NCI-H1436 (cell line): ENCODE results near the gene MYO1F.
A peak's percentile ranks its signal among the peaks of the same experiment; 100 is the strongest.
"Not testable (repeated sequence)": the region's sequence is repeated elsewhere in the genome, so short reads cannot be mapped to it uniquely, and the experiment has no call there.

ENCODE experiments used
- DNase-seq: peaks from one replicate; lab custom pipeline; 2025; lab: John Stamatoyannopoulos, UW

The MYO1F gene

DNA sequence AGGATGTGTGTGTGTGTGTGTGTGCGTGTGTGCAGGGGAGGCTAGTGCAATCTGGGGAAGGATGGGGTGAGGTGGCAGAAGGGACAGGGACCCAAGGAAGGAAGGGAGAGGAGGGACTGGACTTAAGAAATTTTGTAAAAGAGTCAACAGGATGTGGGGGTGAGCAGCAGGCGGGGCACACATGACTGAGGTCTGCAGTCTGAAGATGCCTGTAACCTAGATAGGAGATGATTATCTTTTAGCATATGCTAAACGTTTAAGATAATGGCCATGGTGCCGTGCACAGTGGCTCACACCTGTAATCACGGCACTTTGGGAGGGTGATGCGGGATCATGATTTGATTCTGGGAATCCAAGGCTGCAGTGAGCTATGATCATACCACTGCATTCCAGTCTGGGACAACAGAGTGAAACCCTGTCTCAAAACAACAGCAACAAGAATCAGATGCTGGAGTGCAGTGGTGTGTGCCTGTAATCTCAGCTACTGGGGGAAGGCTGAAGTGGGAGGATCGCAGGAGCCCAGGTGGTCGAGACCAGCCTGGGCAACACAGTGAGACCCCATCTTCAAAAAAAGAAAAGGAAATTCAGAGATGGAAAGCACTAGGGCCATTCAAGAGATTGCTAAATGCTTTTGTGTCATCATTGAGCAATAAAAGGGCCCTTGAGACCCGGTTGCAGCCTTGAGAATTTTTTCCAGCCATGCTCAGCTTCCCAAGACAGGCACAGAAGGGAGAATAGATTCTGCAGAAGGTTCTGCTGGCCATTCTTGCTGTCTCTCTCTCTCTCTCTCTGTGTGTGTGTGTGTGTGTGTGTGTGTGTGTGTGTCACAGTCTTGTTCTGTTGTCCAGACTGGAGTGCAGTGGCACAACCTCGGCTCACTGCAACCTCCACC is 59.4 kb downstream of the MYO1F start:
- DNase-seq: no peak

DNA sequence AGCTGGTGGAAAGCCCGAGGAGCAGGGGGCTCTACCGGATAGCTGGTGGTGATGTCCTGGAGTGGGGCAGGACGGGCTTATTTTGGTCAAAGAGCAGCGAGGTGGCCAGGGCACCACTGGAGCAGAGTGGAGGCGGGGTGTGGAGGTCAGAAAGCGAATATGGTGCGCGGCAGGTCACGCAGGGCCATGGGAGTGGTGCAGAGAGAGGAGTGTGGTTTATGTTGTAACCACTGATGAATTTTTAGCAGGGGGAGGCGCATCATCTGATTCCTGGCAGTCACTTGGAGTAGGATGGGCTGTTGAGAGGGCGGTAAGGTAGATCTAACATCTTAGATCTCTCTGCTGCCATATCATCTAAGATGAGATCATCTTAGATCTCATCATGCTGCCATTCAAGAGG is 61.9 kb downstream of the MYO1F start:
- DNase-seq: no peak

DNA sequence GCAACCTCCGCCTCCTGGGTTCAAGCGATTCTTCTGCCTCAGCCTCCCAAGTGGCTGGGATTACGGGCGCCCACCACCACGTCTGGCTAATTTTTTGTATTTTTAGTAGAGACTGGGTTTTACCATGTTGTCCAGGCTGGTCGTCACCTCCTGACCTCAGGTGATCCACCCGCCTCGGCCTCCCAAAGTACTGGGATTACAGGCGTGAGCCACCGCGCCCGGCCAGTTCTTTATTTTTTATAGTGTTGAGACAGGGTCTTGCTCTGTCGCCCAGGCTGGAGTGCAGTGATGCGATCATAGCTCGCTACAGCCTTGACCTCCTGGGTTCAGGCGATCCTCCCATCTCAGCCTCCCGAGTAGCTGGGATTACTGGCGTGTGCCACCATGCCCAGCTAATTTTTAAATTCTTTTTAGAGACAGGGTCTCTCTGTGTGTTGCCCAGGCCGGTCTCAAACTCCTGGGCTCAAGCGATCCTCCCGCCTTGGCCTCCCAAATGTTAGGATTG is 62.7 kb downstream of the MYO1F start:
- not testable (repeated sequence) for DNase-seq

DNA sequence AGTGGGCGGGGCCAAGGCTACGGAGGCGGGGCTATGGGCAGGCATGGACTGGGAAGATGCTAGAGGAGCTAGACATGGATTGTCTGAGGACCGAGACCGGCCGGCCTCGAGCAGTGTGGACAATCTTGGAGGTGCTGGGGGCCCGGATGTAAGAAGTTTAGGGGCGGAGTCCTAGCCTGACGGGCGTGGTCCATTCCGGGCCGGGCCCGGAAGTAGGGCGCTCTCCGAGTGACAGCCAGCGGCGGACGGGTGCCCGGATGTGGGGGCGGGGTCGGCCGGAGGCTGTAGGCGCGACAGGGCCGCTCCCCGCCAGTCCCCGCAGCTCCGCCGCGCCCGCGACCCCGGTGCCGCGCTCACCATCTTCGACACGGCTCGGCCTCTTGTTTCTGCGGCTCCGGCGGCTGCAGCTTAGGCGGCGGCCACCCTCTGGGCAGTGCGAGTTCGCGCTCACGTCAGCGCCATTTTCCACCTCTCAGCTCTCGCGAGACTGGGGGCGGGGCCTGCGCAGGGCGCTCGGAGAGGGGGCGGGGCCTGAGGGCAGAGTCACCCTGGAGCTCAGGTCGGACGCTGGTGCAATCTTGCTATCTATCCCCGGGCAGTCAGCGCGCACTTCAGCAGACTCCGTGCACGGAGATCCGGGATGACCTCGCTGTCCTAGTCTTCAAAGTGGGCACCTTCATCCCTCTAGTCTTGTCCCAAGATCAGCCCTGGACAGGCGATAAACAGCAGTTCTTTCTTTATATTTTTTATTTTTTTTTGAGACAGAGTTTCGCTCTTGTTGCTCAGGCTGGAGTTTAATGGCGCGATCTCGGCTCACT is 63.3 kb downstream of the MYO1F start, which contains the start of gene ZNF414:
Gene ZNF414 (minus strand): TSS at position 481 of the 818 bp plus-strand sequence. CDS start 121 bp downstream, at position 360.
- DNase-seq: peak; percentile 94

DNA sequence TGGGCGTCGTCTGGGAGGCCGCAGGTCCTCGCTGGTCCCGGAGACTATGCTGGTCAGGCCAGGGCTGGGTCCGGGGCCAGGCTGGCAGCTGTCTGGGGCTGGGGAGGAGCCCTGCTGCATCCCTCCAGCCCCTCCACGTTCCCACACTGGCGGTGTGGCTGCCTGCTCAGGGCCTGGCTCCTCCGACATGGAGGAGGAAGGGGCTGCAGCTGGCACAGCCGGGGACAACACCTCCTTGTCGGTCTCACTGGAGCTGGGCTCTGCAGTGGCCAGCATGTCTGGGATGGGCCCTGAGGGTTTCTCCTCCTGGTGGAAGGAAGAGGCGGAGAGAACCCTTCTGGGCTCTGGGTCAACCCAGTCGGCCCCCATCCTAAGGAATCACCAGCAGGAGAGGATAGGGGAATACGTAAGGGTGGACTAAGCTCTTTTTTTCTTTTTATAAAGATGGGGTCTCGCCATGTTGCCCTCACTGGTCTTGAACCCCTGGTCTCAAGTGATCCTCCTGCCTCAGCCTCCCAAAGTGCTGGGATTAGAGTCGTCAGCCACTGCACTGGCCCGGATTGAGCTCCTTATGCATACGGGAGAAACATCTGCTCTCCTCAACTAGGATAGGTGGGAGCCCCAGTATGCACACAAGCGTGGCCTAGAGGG is 64.1 kb downstream of the MYO1F start:
- DNase-seq: no peak

DNA sequence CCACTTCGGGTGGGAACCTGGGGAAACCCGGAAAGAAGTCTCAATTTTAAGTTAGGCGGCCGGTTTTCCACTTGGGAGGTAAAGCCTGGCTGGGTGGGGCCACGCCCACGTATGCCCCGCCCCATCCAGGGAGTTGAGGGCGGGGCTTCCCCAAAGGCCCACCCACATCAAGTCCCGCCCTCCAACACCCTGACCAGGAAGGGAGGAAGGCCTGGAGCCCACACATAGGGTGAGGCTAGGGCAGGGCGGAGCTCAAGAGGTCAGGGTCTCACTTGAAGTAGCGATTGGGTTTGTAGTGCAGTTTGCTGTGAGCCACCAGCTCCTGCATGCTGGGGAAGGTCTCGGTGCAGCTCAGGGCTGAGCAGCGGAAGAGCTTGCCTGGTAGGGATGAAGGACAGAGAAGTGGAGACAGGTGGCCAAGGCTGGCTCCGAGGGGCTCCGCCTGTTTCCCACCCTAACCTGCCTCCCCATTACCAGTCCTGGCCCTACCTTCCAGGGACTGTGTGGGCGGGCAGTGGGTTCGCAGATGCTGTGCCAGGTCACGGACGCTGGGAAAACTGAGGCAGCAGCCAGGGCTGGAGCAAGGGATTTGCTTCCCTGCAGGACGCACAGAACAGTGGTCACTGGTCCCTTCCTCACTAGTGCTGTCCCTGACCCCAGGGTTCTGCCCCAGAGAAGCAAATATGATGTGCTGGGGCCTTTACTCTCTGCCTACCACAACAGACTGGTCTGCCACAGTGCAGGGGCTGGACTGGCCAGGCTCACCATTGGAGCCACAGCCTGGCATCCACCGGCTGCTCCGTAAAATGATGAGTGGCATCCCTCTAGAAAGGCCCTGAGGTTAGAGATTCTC is 64.9 kb downstream of the MYO1F start:
- DNase-seq: no peak

DNA sequence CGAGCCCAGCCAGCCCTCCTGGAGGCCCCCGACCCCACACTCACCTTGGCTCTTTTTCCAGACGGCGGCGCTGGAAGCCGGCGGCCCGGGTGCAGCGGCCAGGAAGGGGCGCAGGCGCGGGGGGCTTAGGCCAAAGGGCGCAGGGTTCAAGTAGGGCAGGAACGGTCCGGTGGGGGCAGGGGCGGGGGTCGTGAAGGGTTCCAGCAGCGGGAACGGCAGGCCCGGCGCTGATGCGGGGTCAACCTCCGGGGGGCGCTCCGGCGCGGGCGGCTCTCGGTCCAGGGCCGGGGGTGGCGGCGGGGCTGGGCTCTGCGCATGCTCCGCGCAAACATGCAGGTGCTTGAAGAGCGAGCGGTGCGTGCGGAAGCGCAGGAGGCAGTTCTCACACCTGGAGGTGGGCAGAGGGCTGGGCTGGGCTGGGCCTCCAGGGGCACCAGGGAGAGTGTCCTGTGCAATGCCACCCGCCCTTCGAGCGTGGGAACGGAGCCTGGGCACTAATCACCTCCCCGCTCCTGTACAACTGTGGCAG is 65.6 kb downstream of the MYO1F start:
- no peak for DNase-seq

DNA sequence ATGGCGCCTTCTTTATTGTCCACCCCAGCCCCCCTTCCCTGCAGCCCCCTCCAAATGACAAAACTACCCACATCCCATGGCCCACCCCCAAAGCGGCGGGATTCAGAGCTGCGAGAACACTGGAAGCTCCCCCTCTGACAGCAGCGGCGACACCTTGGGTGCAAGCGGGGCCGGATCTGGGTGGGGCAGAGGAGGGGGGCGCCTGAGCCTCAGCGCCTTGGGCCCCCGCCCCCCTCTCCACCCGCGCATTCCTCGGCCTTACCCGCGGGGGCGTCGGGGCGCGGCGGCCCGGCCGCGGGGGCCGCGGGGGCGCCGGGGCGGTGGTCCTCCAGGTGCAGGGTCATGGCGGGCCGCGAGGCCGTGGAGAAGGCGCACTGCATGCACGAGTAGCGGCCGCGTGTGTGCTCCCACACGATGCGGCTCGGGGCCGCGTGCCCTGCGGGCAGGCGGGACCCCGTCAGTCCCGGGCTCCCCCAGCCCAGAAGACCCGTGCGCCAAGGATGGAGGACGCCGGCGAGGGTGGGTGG is 66.6 kb downstream of the MYO1F start:
- DNase-seq: no peak

DNA sequence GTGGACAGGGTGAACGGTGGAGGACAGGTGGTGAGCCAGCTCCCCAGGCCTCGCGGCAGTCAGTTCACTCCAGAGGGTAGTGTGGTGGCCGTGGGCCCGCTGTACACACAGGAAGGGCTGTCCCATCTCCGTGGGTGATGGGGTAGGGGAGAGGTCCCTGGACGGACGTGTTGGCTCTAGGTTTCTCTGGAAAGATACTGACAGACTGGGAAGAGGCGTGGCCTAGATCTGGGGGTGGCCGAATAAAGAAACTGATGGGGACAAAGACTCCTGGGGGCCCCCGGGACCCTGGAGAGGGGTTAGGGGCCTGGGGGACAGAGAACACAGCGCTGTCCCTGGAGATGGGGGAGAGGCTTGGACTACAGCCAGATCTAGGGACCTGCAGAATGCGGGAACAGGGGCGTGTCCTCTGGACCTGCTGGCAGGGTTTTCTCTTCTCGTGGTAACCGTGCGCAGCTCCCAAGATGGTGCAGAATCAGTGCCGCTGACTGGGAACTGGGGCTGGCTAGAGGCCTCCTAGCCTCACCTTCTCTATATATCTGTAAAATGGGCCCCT is 70.8 kb downstream of the MYO1F start:
- peak; percentile 31 for DNase-seq

DNA sequence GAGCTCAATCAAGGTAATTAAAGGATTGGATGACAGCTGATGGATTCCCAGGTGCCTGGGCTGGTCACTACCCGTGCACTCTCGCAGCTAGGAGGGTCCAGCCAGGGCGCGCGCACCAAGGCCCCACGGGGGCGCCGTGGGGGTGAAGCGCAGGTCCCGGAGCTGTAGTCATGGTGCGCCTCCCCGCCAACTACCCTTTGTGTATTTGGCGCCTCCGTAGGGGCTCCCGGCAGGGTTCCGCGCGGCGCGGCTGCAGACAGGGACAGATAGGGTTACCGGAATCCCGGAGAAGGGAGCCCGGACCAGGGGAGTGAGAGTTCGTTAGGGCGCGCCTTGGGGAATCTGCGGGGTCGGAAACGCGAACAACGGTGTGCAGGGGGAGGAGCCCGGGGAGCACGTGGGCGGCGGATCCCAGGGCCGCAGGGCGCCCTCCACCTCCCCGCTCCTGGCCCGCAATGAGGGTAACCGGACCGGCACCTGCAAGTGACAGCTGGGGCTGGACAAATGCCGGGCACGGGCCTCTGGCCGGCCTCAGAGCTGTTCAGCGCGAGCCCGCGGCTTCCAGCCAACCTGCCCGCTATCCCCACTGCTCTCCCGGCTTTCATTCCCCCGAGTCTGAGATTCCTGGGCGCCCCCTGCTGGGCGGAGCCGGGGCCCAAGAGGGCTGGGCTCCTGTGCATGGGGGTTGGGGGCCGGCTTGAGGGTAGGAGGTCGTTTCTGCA is 71.4 kb downstream of the MYO1F start:
- DNase-seq: peak; percentile 53

DNA sequence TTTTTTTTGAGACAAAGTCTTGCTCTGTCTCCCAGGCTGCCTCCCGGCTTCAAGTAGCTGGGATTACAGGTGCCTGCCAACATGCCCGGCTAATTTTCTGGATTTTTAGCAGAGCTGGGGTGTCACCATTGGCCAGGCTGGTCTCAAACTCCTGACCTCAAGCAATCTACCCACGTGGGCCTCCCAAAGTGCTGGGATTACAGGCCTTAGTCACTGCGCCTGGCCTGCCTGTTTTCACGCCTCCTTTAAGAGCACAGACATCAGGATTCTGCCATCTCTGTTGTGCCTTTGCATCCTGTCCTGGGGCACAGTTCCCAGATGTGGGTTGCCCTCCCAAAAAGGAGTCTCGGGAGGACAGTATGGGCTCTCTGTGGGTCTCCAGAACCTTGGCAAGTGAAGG is 72.3 kb downstream of the MYO1F start:
- no peak for DNase-seq

DNA sequence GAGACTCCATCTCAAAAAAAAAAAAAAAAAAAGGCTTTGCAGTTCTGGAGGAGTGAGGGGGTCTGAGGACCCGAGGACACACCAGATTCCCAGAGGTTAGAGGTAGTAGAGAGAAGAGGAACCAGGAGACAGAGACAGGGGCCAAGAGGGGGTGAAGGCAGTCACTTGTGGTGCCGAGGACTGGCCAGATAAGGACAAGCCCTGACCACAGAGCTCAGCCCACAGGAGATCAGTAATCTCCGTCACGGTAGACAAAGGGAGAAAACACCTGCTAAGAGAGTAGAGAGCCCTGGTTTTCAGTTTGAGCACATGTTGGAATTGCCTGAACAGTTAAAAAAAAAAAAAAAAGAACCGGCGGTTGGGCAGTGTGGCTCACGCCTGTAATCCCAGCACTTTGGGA is 73.1 kb downstream of the MYO1F start:
- DNase-seq: no peak

DNA sequence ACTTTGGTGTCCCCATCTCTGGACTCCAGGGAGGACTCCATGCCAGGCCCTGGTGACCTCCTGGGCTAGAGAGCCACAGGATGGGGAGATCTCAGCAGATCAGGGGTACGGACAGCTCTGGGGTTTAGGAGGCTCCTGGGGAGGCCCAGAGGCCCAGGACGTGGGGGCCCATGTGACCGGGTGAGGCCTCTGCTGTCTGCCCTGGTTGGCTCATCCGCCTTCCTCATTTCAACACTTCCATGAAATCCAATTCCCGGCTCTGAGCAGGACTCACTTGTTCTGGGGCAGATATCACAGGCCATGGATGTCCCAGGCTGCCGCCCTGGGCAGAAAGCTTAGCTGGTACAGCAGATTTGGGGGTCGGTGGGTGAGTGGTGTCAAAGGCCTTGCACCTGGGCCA is 73.7 kb downstream of the MYO1F start:
- no peak for DNase-seq

DNA sequence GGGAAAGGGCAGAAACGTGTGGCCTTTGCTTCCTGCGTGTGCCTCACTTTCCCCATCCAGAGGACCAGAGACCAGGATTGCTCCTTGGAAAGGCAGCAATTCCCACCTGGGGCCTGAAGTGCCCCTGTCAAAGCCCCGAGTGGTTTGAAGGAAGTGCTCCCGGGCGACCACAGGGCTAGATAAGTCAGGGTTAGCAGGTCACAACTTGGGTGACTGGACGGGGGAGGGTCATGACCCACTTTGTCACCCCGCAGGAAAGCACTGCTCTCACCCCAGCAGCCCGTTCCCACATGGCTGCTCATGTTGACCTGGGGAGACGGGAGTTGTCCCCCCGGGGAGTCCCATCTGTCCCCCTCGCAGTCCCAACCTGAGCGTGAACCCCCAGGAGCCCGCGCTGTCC is 75.3 kb downstream of the MYO1F start:
- no peak for DNase-seq

DNA sequence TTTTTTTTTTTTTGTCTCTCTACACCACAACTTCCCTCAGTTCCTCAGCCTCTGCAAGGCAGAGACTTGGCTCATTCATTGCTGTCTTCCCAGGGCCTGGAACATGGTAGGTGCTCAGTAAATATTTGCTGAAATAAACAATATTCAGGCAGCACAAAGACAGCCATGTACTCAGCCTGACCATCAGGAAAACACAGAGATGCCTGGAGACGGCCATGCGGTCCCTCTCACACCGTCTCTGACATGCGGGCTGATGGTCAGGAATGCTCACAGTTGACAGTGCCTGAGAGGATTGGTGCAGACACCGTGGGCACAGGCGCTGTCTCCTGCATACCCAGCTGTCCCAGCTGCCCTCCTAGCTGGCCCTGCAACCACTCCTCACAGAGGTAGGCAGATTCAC is 75.7 kb downstream of the MYO1F start:
- DNase-seq: no peak

DNA sequence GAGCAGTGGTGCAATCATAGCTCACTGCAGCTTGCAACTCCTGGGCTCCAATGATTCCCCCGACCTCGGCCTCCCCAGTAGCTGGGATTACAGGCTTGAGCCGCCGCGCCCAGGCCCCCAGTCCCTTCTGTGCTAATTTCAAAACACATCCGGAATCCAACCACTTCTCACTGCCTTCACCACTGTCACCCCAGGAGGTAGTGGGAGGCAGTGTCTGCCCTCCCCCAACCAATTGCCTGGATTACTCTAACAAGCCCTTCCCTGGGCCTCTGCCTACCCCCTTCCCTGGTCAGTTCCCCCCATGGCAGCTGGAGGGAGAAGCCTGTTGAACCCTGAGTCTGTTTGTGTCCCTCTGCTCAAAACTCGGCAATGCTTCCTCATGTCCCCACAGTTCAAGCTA is 77.1 kb downstream of the MYO1F start:
- DNase-seq: no peak

DNA sequence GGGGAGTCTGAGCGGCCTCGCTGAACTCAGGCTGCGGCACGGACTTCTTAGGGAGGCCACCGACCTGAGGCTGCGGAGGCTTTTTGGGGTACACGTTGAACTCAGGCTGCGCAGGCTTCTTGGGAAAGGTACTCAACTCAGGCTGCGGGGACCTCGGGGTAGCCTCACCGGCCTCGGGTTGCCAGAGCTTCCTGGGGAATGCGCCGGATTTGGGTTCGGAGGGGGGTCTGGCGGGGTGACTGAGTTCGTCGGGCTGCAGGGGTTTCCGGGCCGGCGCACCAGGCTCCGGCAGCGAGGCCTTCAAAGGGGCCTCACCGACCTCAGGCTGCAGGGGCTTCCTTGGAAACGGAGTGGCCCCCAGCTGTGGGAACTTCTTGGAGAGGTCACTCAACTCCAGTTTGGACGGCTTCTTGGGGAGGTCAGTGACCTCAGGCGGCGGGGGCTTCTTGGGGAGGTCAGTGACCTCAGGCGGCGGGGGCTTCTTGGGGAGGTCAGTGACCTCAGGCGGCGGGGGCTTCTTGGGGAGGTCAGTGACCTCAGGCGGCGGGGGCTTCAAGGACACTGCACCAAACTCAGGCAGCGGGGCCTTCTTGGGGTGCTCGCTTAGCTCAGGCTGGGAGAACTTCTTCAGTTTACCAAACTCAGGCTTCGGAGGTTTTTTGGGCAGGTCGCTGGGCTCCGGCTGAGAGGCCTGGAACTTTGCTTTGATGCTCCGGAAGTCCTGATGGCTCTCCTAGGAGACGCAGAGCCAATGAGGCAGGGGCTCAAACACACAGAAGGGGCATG is 78.0 kb downstream of the MYO1F start:
- DNase-seq: no peak

DNA sequence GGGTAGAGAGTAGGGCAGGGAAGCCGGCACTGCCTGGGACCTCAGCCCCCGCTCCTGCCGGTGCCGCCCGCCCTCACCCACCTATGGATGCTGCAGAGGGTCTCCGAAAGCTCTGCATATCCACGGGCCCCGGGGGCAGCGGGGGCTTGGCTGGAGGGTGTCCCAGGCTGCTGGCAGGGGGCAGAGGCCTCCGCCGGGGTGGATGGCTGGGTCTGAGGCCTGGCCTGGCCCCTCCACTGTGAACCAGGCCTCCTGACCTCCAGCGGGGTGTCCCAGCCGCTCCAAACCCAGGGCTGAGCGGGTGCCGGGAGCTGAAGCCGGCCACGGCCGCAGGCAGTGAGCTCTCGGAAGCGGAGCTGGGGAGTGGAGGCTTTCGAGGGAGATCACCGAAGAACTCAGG is 78.9 kb downstream of the MYO1F start:
- no peak for DNase-seq

DNA sequence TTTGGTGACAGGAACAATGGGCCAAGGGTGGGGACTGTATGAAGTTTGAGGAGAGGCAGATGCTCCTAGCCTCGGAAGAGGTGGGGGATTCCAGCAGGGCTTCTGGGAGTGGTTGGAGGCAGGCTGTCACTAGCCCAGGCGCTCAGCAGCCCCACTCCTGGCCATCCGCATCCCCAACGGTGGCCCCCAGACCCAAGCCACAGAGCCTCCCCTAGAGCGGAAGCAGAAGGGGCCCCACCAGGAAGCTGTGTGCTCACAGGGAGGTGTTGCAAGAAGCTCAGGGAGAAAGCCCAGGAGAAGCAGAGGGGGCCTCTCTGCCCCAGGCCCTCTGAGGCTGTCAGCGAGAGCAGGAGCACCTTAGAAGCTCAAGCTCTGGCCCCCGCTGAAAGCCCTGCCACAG is 83.1 kb downstream of the MYO1F start:
- DNase-seq: no peak
